ENCODE data around the gene DBF4. TPM values are rescaled to one million over a fixed set of nuclear protein-coding genes. Genes with fewer than 3 reads are reported as not detected.
"Not testable (repeated sequence)": the region's sequence is repeated elsewhere in the genome, so short reads cannot be mapped to it uniquely, and the experiment has no call there.

Gene DBF4
- polyA plus RNA-seq: 1 to 10 TPM; 4.6 to 6.2 TPM

GRCh38 chr7:87876040-87876868 is at the start of gene DBF4, which contains the start of gene SLC25A40:
Gene DBF4 (plus strand): TSS chr7:87876493. CDS start chr7:87876733, 240 bp downstream.
Gene SLC25A40 (minus strand): TSS chr7:87876360. CDS start chr7:87858727, 17,633 bp downstream.
- Histone ChIP-seq H3K27ac (ENCODE audit: low read depth in 2 of 2, low read length in 1 of 2) (peak within 1 kb of the TSS; percentile 96 to 97), H3K36me3 (ENCODE audit: control insufficient read depth in 2 of 2, insufficient read depth in 2 of 2, low read length in 1 of 2) (peaks cover 0 to under 1% of the 10 kb centered on the region in 2 donors), H3K4me1 (ENCODE audit: control insufficient read depth in 2 of 2, insufficient read depth in 2 of 2, low read length in 1 of 2) (no peaks in the 10 kb centered on the region), H3K9me3 (ENCODE audit: control insufficient read depth in 2 of 2, insufficient read depth in 1 of 2, low read depth in 1 of 2, low read length in 1 of 2) (no peaks in the 10 kb centered on the region), H3K4me3 (ENCODE audit: low read depth in 1 of 2, low read length in 2 of 2) (peak within 1 kb of the TSS; percentile 78 to 89), H3K27me3 (ENCODE audit: control insufficient read depth in 1 of 2, insufficient read depth in 2 of 2, low read length in 2 of 2) (no peaks in the 10 kb centered on the region)
- 2% methylated on average over 71 to 84 of the region's 84 CpGs for WGBS, 2 donors

GRCh38 chr7:87828383-87828782 is 47.9 kb upstream of the DBF4 start:
- H3K27ac ChIP-seq (ENCODE audit: low read depth in 2 of 2, low read length in 1 of 2); H3K36me3 ChIP-seq (ENCODE audit: control insufficient read depth in 2 of 2, insufficient read depth in 2 of 2, low read length in 1 of 2); H3K4me3 ChIP-seq (ENCODE audit: low read depth in 1 of 2, low read length in 2 of 2); H3K9me3 ChIP-seq (ENCODE audit: control insufficient read depth in 2 of 2, insufficient read depth in 1 of 2, low read depth in 1 of 2, low read length in 1 of 2); H3K27me3 ChIP-seq (ENCODE audit: control insufficient read depth in 1 of 2, insufficient read depth in 2 of 2, low read length in 2 of 2); H3K4me1 ChIP-seq (ENCODE audit: control insufficient read depth in 2 of 2, insufficient read depth in 2 of 2, low read length in 1 of 2): not testable (repeated sequence)
- WGBS, 2 donors: 73 to 78% methylated on average over 1 of the region's 1 CpG

- Histone ChIP-seq H3K9me3 (ENCODE audit: control insufficient read depth in 2 of 2, insufficient read depth in 1 of 2, low read depth in 1 of 2, low read length in 1 of 2) (no peaks in the 10 kb centered on the region), H3K27me3 (ENCODE audit: control insufficient read depth in 1 of 2, insufficient read depth in 2 of 2, low read length in 2 of 2) (no peaks in the 10 kb centered on the region), H3K4me1 (ENCODE audit: control insufficient read depth in 2 of 2, insufficient read depth in 2 of 2, low read length in 1 of 2) (no peaks in the 10 kb centered on the region), H3K4me3 (ENCODE audit: low read depth in 1 of 2, low read length in 2 of 2) (no peak overlapping the region), H3K36me3 (ENCODE audit: control insufficient read depth in 2 of 2, insufficient read depth in 2 of 2, low read length in 1 of 2) (no peaks in the 10 kb centered on the region), H3K27ac (ENCODE audit: low read depth in 2 of 2, low read length in 1 of 2) (no peak overlapping the region)
- WGBS, 2 donors: 96 to 97% methylated on average over 1 of the region's 1 CpG
These were observed 45.2 kb upstream of the DBF4 start for GRCh38 chr7:87831097-87831496.

GRCh38 chr7:87833130-87833529 is 43.2 kb upstream of the DBF4 start:
- Histone ChIP-seq H3K4me3 (ENCODE audit: low read depth in 1 of 2, low read length in 2 of 2) (no peak overlapping the region), H3K9me3 (ENCODE audit: control insufficient read depth in 2 of 2, insufficient read depth in 1 of 2, low read depth in 1 of 2, low read length in 1 of 2) (no peaks in the 10 kb centered on the region), H3K4me1 (ENCODE audit: control insufficient read depth in 2 of 2, insufficient read depth in 2 of 2, low read length in 1 of 2) (no peaks in the 10 kb centered on the region), H3K27me3 (ENCODE audit: control insufficient read depth in 1 of 2, insufficient read depth in 2 of 2, low read length in 2 of 2) (no peaks in the 10 kb centered on the region), H3K27ac (ENCODE audit: low read depth in 2 of 2, low read length in 1 of 2) (no peak overlapping the region), H3K36me3 (ENCODE audit: control insufficient read depth in 2 of 2, insufficient read depth in 2 of 2, low read length in 1 of 2) (no peaks in the 10 kb centered on the region)
- WGBS, 2 donors: 85 to 89% methylated on average over 1 of the region's 1 CpG

GRCh38 chr7:87837597-87837996 is 38.7 kb upstream of the DBF4 start:
- Histone ChIP-seq H3K27me3 (ENCODE audit: control insufficient read depth in 1 of 2, insufficient read depth in 2 of 2, low read length in 2 of 2) (no peaks in the 10 kb centered on the region), H3K4me1 (ENCODE audit: control insufficient read depth in 2 of 2, insufficient read depth in 2 of 2, low read length in 1 of 2) (no peaks in the 10 kb centered on the region), H3K36me3 (ENCODE audit: control insufficient read depth in 2 of 2, insufficient read depth in 2 of 2, low read length in 1 of 2) (no peaks in the 10 kb centered on the region), H3K27ac (ENCODE audit: low read depth in 2 of 2, low read length in 1 of 2) (no peak overlapping the region), H3K9me3 (ENCODE audit: control insufficient read depth in 2 of 2, insufficient read depth in 1 of 2, low read depth in 1 of 2, low read length in 1 of 2) (no peaks in the 10 kb centered on the region), H3K4me3 (ENCODE audit: low read depth in 1 of 2, low read length in 2 of 2) (no peak overlapping the region)
- WGBS, 2 donors: 40 to 74% methylated on average over 1 of the region's 1 CpG

GRCh38 chr7:87850836-87851593 is 25.3 kb upstream of the DBF4 start:
- WGBS, 2 donors: 78 to 85% methylated on average over 1 of the region's 1 CpG
- peaks cover 0 to 3% of the 10 kb centered on the region in 2 donors for H3K36me3 ChIP-seq (ENCODE audit: control insufficient read depth in 2 of 2, insufficient read depth in 2 of 2, low read length in 1 of 2)
- H3K4me3 ChIP-seq (ENCODE audit: low read depth in 1 of 2, low read length in 2 of 2): no peak overlapping the region
- no peaks in the 10 kb centered on the region for H3K9me3 ChIP-seq (ENCODE audit: control insufficient read depth in 2 of 2, insufficient read depth in 1 of 2, low read depth in 1 of 2, low read length in 1 of 2)
- H3K27ac ChIP-seq (ENCODE audit: low read depth in 2 of 2, low read length in 1 of 2): no peak overlapping the region
- no peaks in the 10 kb centered on the region for H3K27me3 ChIP-seq (ENCODE audit: control insufficient read depth in 1 of 2, insufficient read depth in 2 of 2, low read length in 2 of 2)
- no peaks in the 10 kb centered on the region for H3K4me1 ChIP-seq (ENCODE audit: control insufficient read depth in 2 of 2, insufficient read depth in 2 of 2, low read length in 1 of 2)

- WGBS, 2 donors: 93 to 95% methylated on average over 6 of the region's 6 CpGs
- H3K36me3 ChIP-seq (ENCODE audit: control insufficient read depth in 2 of 2, insufficient read depth in 2 of 2, low read length in 1 of 2): peaks cover 0 to 3% of the 10 kb centered on the region in 2 donors
- H3K9me3 ChIP-seq (ENCODE audit: control insufficient read depth in 2 of 2, insufficient read depth in 1 of 2, low read depth in 1 of 2, low read length in 1 of 2): no peaks in the 10 kb centered on the region
- no peaks in the 10 kb centered on the region for H3K27me3 ChIP-seq (ENCODE audit: control insufficient read depth in 1 of 2, insufficient read depth in 2 of 2, low read length in 2 of 2)
- no peaks in the 10 kb centered on the region for H3K4me1 ChIP-seq (ENCODE audit: control insufficient read depth in 2 of 2, insufficient read depth in 2 of 2, low read length in 1 of 2)
- H3K4me3 ChIP-seq (ENCODE audit: low read depth in 1 of 2, low read length in 2 of 2): no peak overlapping the region
- H3K27ac ChIP-seq (ENCODE audit: low read depth in 2 of 2, low read length in 1 of 2): no peak overlapping the region
These were observed 24.0 kb upstream of the DBF4 start for GRCh38 chr7:87852306-87852705.

GRCh38 chr7:87853237-87853864 is 22.9 kb upstream of the DBF4 start:
- WGBS, 2 donors: 46 to 70% methylated on average over 1 of the region's 1 CpG
- Histone ChIP-seq H3K9me3 (ENCODE audit: control insufficient read depth in 2 of 2, insufficient read depth in 1 of 2, low read depth in 1 of 2, low read length in 1 of 2) (no peaks in the 10 kb centered on the region), H3K27me3 (ENCODE audit: control insufficient read depth in 1 of 2, insufficient read depth in 2 of 2, low read length in 2 of 2) (no peaks in the 10 kb centered on the region), H3K4me3 (ENCODE audit: low read depth in 1 of 2, low read length in 2 of 2) (no peak overlapping the region), H3K27ac (ENCODE audit: low read depth in 2 of 2, low read length in 1 of 2) (no peak overlapping the region), H3K4me1 (ENCODE audit: control insufficient read depth in 2 of 2, insufficient read depth in 2 of 2, low read length in 1 of 2) (no peaks in the 10 kb centered on the region), H3K36me3 (ENCODE audit: control insufficient read depth in 2 of 2, insufficient read depth in 2 of 2, low read length in 1 of 2) (peaks cover 0 to 3% of the 10 kb centered on the region in 2 donors)

- Histone ChIP-seq H3K4me3 (ENCODE audit: low read depth in 1 of 2, low read length in 2 of 2) (no peak overlapping the region), H3K4me1 (ENCODE audit: control insufficient read depth in 2 of 2, insufficient read depth in 2 of 2, low read length in 1 of 2) (no peaks in the 10 kb centered on the region), H3K9me3 (ENCODE audit: control insufficient read depth in 2 of 2, insufficient read depth in 1 of 2, low read depth in 1 of 2, low read length in 1 of 2) (no peaks in the 10 kb centered on the region), H3K27me3 (ENCODE audit: control insufficient read depth in 1 of 2, insufficient read depth in 2 of 2, low read length in 2 of 2) (no peaks in the 10 kb centered on the region), H3K36me3 (ENCODE audit: control insufficient read depth in 2 of 2, insufficient read depth in 2 of 2, low read length in 1 of 2) (no peaks in the 10 kb centered on the region), H3K27ac (ENCODE audit: low read depth in 2 of 2, low read length in 1 of 2) (no peak overlapping the region)
- WGBS, 2 donors: 90 to 98% methylated on average over 3 of the region's 3 CpGs
These were observed 17.7 kb upstream of the DBF4 start for GRCh38 chr7:87858417-87859100.

All from esophagus (tissue), 2 donors.